Endothelial cell of umbilical vein (primary cell): ENCODE measurements around the gene FOXM1. TPM values are rescaled to one million over a fixed set of nuclear protein-coding genes. Genes with fewer than 3 reads are reported as not detected.

Source experiments
- BruUV-seq: library from RNA; stranded (reverse); fragments of 400-500 nt; replicated peaks from 2 replicates; lab custom pipeline; 2021; lab: Mats Ljungman, UMichigan
- CTCF ChIA-PET: fragments of 300-600, 350-600 bp; sonication (Branson Sonifier 250); formaldehyde crosslinking; loops from one replicate; lab custom pipeline; 2021; ENCODE audit warnings: antibody characterized with exemption, inconsistent platforms; lab: Charles Lee
- POLR2A ChIA-PET: fragments of 300-600, 350-600 bp; sonication (Branson Sonifier 250); formaldehyde crosslinking; loops from one replicate; lab custom pipeline; 2021; ENCODE audit warnings: antibody characterized with exemption, inconsistent platforms; lab: Charles Lee
- DNase-seq: peaks from one replicate; pipeline ENCODE4 v3.0.0-alpha.2; 2011; ENCODE audit warnings: low read depth, low spot score
- FAIRE-seq: peaks from 2 replicates; lab custom pipeline; 2011; peaks lifted over from hg19 to GRCh38; lab: Jason Lieb, UNC
- H2AFZ ChIP-seq: 2 replicates; pipeline ENCODE4 v1.6.0; 2012; ENCODE audit warnings: low read depth, low read length, control low read depth, inconsistent platforms
- H3K27ac ChIP-seq: 2 replicates; pipeline ENCODE4 v1.5.1; 2011; ENCODE audit warnings: low read depth, mild to moderate bottlenecking, control low read depth, low read length, moderate library complexity; ENCODE audit not compliant: insufficient read depth
- H3K27me3 ChIP-seq, 2 experiments: 2 replicates each; pipeline versions ENCODE4 v1.6.0 to v1.6.1; 2011; ENCODE audit warnings: low read length in 2 of 2, mixed read lengths in 1 of 2; ENCODE audit not compliant: control insufficient read depth in 2 of 2, insufficient read depth in 2 of 2
- H3K36me3 ChIP-seq, 2 experiments: 2 replicates in 1 of 2; 3 replicates in 1 of 2; pipeline ENCODE4 v1.5.1; 2011; ENCODE audit warnings: low read length in 2 of 2, mild to moderate bottlenecking in 1 of 2, moderate library complexity in 1 of 2; ENCODE audit not compliant: control insufficient read depth in 2 of 2, insufficient read depth in 2 of 2; ENCODE audit errors: extremely low read depth in 1 of 2
- H3K4me1 ChIP-seq: 3 replicates; pipeline ENCODE4 v1.5.1; 2011; ENCODE audit warnings: mild to moderate bottlenecking, low read length; ENCODE audit not compliant: control insufficient read depth, insufficient read depth; ENCODE audit errors: extremely low read depth
- H3K4me2 ChIP-seq: 2 replicates; pipeline ENCODE4 v1.6.1; 2011; ENCODE audit warnings: low read length, control low read depth, mixed read lengths; ENCODE audit not compliant: insufficient read depth
- H3K4me3 ChIP-seq, 3 experiments: fragments of 200-600 bp in 1 of 3; sonication (generic), shearing (Covaris generic) in 1 of 3; replicated peaks in 1 of 3; 2 replicates each; pipeline ENCODE4 v1.5.1; 2011 to 2016; ENCODE audit warnings: control low read depth in 3 of 3, low read length in 3 of 3, mild to moderate bottlenecking in 2 of 3, inconsistent platforms in 1 of 3, low read depth in 1 of 3, moderate library complexity in 1 of 3; ENCODE audit not compliant: insufficient read depth in 1 of 3
- H3K79me2 ChIP-seq: 2 replicates; pipeline ENCODE4 v1.6.0; 2012; ENCODE audit warnings: low read length, inconsistent platforms; ENCODE audit not compliant: control insufficient read depth, insufficient read depth
- H3K9ac ChIP-seq: replicated peaks from 2 replicates; pipeline ENCODE3; 2011; ENCODE audit warnings: low read length, control low read depth; ENCODE audit not compliant: insufficient read depth; ENCODE audit errors: extremely low read depth
- H3K9me1 ChIP-seq: replicated peaks from 3 replicates; pipeline ENCODE4 v1.6.0; 2011; ENCODE audit warnings: mild to moderate bottlenecking, low read length; ENCODE audit not compliant: control insufficient read depth, insufficient read depth; ENCODE audit errors: extremely low read depth
- H3K9me3 ChIP-seq: replicated peaks from 2 replicates; pipeline ENCODE4 v1.5.1; 2012; ENCODE audit warnings: low read length, inconsistent platforms; ENCODE audit not compliant: control insufficient read depth, insufficient read depth
- H4K20me1 ChIP-seq: replicated peaks from 2 replicates; pipeline ENCODE3; 2011; ENCODE audit warnings: mild to moderate bottlenecking, low read length; ENCODE audit not compliant: control insufficient read depth, insufficient read depth; ENCODE audit errors: extremely low read depth
- EZH2 ChIP-seq: IDR thresholded peaks from 2 replicates; pipeline ENCODE4 v1.6.1; 2012; ENCODE audit warnings: borderline replicate concordance, low read depth, mild to moderate bottlenecking, moderate library complexity, low read length, inconsistent platforms; ENCODE audit not compliant: severe bottlenecking
- FOS ChIP-seq: IDR thresholded peaks from 2 replicates; pipeline ENCODE4 v1.6.1; 2011; ENCODE audit warnings: mild to moderate bottlenecking, low read length, moderate library complexity, borderline replicate concordance; ENCODE audit not compliant: insufficient read depth
- GATA2 ChIP-seq: IDR thresholded peaks from 2 replicates; pipeline ENCODE4 v1.7.0; 2011; ENCODE audit warnings: low read depth, mild to moderate bottlenecking, moderate library complexity, mixed read lengths, low read length; ENCODE audit not compliant: insufficient read length, insufficient read depth
- JUN ChIP-seq: IDR thresholded peaks from 2 replicates; pipeline ENCODE4 v1.6.1; 2011; ENCODE audit warnings: borderline replicate concordance, low read depth; ENCODE audit not compliant: insufficient read length, insufficient read depth
- MYC ChIP-seq: IDR thresholded peaks from one replicate; pipeline ENCODE4 v1.6.1; 2011; ENCODE audit warnings: mild to moderate bottlenecking, low read depth, low read length
- POLR2A ChIP-seq: IDR thresholded peaks from 2 replicates; pipeline ENCODE4 v1.6.1; 2012; ENCODE audit warnings: low read depth, mild to moderate bottlenecking, control low read depth, low read length
- POLR2AphosphoS5 ChIP-seq: IDR thresholded peaks from 2 replicates; pipeline ENCODE4 v1.6.1; 2012; ENCODE audit warnings: low read depth, mild to moderate bottlenecking, control low read depth, low read length, moderate library complexity; ENCODE audit not compliant: insufficient read depth
- dilution Hi-C: fragments of 300-500 bp; cut with MboI; formaldehyde crosslinking; loops from one replicate; pipeline ENCODE4 v1.15.0; 2019; ENCODE audit warnings: low sequenced_read_pairs; ENCODE audit not compliant: extremely low pct_ligation_motif_present
- intact Hi-C: fragments of 100-400 bp; cut with micrococcal nuclease; formaldehyde crosslinking; loops from one replicate; pipeline ENCODE4 v1.10.0; 2022
- polyA plus RNA-seq, 4 experiments: library from polyadenylated mRNA; depleted of rRNA in 3 of 4; stranded (reverse) in 3 of 4; unstranded in 1 of 4; fragments of >200 nt; gene quantifications; 2 replicates each; pipeline versions ENCODE4 v1.2.1 to v1.2.3, GENCODE V29; 2011 to 2012; ENCODE audit warnings: missing spikeins in 1 of 4
- total RNA-seq: library from RNA; stranded (reverse); gene quantifications from 2 replicates; pipeline ENCODE4 v1.2.3, GENCODE V29; 2021
- TF ChIP-seq, protein P1 (sequence below), 2 donors: IDR thresholded peaks; 1 replicate in 1 of 2; 2 replicates in 1 of 2; pipeline ENCODE4 v1.5.1; 2011; ENCODE audit warnings: low read length in 2 of 2, mild to moderate bottlenecking in 2 of 2, moderate library complexity in 2 of 2, control low read depth in 1 of 2, inconsistent platforms in 1 of 2, low read depth in 1 of 2; ENCODE audit not compliant: insufficient read depth in 1 of 2; ENCODE audit errors: extremely low read depth in 1 of 2
- TF ChIP-seq, protein P2 (sequence below): IDR thresholded peaks from 2 replicates; pipeline ENCODE4 v1.6.1; 2011; ENCODE audit not compliant: insufficient read depth, insufficient read length

Gene FOXM1
- total and polyA plus RNA-seq, 2 donors (not counting 3 experiments of a cell fraction or from before 2014, with no cell fraction given), result 43.5 to 136 TPM

DNA sequence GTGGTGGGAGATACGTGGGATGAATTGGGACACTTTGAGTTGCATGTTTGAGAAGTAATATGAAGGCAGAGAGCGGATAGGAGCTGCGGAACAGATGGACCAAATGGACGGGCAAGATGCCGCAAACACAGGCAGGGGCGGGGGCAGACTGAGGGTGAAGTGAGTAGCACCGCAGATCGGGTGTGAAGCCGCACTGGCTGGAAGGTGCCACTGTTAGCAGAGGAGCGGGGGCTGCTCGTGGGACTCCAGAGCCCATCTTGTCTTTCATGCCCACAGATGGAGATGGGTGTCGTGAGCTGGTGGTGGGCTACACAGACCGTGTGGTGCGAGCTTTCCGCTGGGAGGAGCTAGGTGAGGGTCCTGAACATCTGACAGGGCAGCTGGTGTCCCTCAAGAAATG, 57.2 kb downstream of the FOXM1 start:
- Histone ChIP-seq H3K9ac (no peak overlapping the region), H3K36me3 (peaks cover 7 to 37% of the 10 kb centered on the region in 2 experiments), H3K27ac (no peak overlapping the region), H3K27me3 (no peaks in the 10 kb centered on the region), H3K4me1 (no peaks in the 10 kb centered on the region), H3K9me3 (no peaks in the 10 kb centered on the region), H3K9me1 (no peaks in the 10 kb centered on the region), H2AFZ (no peak overlapping the region), H3K4me2 (no peak overlapping the region), H3K4me3 (no peak overlapping the region), H3K79me2 (no peaks in the 10 kb centered on the region), H4K20me1 (no peaks in the 10 kb centered on the region)
- intact Hi-C loops (no loop called here), dilution Hi-C loops (no loop called here)
- ChIA-PET POLR2A (no interaction called here), CTCF (no interaction called here)
- FAIRE-seq (no peak), DNase-seq (no peak)
- no peak for TF ChIP-seq EZH2
- no peak for TF ChIP-seq FOS
- TF ChIP-seq, protein P1, sequence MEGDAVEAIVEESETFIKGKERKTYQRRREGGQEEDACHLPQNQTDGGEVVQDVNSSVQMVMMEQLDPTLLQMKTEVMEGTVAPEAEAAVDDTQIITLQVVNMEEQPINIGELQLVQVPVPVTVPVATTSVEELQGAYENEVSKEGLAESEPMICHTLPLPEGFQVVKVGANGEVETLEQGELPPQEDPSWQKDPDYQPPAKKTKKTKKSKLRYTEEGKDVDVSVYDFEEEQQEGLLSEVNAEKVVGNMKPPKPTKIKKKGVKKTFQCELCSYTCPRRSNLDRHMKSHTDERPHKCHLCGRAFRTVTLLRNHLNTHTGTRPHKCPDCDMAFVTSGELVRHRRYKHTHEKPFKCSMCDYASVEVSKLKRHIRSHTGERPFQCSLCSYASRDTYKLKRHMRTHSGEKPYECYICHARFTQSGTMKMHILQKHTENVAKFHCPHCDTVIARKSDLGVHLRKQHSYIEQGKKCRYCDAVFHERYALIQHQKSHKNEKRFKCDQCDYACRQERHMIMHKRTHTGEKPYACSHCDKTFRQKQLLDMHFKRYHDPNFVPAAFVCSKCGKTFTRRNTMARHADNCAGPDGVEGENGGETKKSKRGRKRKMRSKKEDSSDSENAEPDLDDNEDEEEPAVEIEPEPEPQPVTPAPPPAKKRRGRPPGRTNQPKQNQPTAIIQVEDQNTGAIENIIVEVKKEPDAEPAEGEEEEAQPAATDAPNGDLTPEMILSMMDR (IDR thresholded peaks at IDR 0.05; ENCODE audit: extremely low read depth in 1 of 2, insufficient read depth in 1 of 2, low read depth in 1 of 2, low read length in 2 of 2), result no peak
- TF ChIP-seq JUN, result no peak
- TF ChIP-seq POLR2AphosphoS5, result no peak
- no peak for TF ChIP-seq GATA2
- TF ChIP-seq, protein P2, sequence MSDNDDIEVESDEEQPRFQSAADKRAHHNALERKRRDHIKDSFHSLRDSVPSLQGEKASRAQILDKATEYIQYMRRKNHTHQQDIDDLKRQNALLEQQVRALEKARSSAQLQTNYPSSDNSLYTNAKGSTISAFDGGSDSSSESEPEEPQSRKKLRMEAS, result no peak
- no peak for TF ChIP-seq MYC
- no peak for TF ChIP-seq POLR2A
- no TSS peak for BruUV-seq
